Right renal cortex interstitium (tissue), 3 donors: ENCODE results near the gene GLOD5. TPM values are rescaled to one million over a fixed set of nuclear protein-coding genes. Genes with fewer than 3 reads are reported as not detected.

ENCODE experiments used
- polyA plus RNA-seq, 3 donors: library from polyadenylated mRNA; unstranded; fragments of 120-200 nt; gene quantifications; one replicate each; pipeline ENCODE4 v1.2.1, GENCODE V29; 2013; ENCODE audit not compliant: insufficient read length in 3 of 3

The GLOD5 gene
- polyA plus RNA-seq, 3 donors = 1.1 to 2.8 (median 1.5) TPM

Other genes with a start within 250 kb of the GLOD5 start
- gene EBP, start 239.9 kb upstream of the GLOD5 start, polyA plus RNA-seq = 10 to 100 TPM; 68.3 to 77.3 (median 70.3) TPM
- 1 to 10 TPM; 7.7 to 9.5 (median 9.5) TPM for gene TBC1D25, start 222.0 kb upstream of the GLOD5 start, polyA plus RNA-seq
- 100 to 1,000 TPM; 299 to 341 (median 338) TPM for gene RBM3, start 187.3 kb upstream of the GLOD5 start, polyA plus RNA-seq
- gene WDR13, start 164.3 kb upstream of the GLOD5 start, polyA plus RNA-seq = 100 to 1,000 TPM; 101 to 128 (median 121) TPM
- 1 to 10 TPM; 2.8 to 3.0 (median 2.9) TPM for gene WAS, start 77.9 kb upstream of the GLOD5 start, polyA plus RNA-seq
- gene SUV39H1, start 65.0 kb upstream of the GLOD5 start, polyA plus RNA-seq = 1 to 10 TPM; 5.7 to 6.5 (median 6.0) TPM
- gene GATA1, start 24.8 kb downstream of the GLOD5 start, polyA plus RNA-seq = under 1 TPM; 0.40 to 0.74 (median 0.74) TPM
- gene HDAC6, start 40.3 kb downstream of the GLOD5 start, polyA plus RNA-seq = 100 to 1,000 TPM; 140 to 164 (median 141) TPM
- gene ERAS, start 64.8 kb downstream of the GLOD5 start, polyA plus RNA-seq = under 1 TPM in 1 of 3 donors, not detected in 2; 0.12 TPM
- gene PCSK1N, start 73.9 kb downstream of the GLOD5 start, polyA plus RNA-seq = 10 to 100 TPM in 1 of 3 donors, 1 to 10 TPM in 2; 5.1 to 10.4 (median 6.8) TPM
- gene TIMM17B, start 136.0 kb downstream of the GLOD5 start, polyA plus RNA-seq = 10 to 100 TPM; 33.2 to 43.0 (median 34.5) TPM
- 10 to 100 TPM; 75.1 to 78.8 (median 75.8) TPM for gene PQBP1, start 136.2 kb downstream of the GLOD5 start, polyA plus RNA-seq
- gene SLC35A2, start 149.9 kb downstream of the GLOD5 start, polyA plus RNA-seq = 10 to 100 TPM; 31.8 to 32.8 (median 32.4) TPM
- 1 to 10 TPM; 5.6 to 6.7 (median 6.2) TPM for gene PIM2, start 157.3 kb downstream of the GLOD5 start, polyA plus RNA-seq
- gene OTUD5, start 195.9 kb downstream of the GLOD5 start, polyA plus RNA-seq = 10 to 100 TPM; 64.4 to 66.9 (median 65.9) TPM
- 1 to 10 TPM; 2.1 to 2.2 (median 2.1) TPM for gene KCND1, start 210.1 kb downstream of the GLOD5 start, polyA plus RNA-seq
- gene GRIPAP1, start 240.5 kb downstream of the GLOD5 start, polyA plus RNA-seq = 10 to 100 TPM; 40.6 to 50.6 (median 45.8) TPM